GM04503 (cell line): ENCODE measurements around the gene TRIM43.
"Not testable (repeated sequence)": the region's sequence is repeated elsewhere in the genome, so short reads cannot be mapped to it uniquely, and the experiment has no call there.

Source experiments
- DNase-seq: peaks from one replicate; pipeline ENCODE4 v3.0.0-alpha.2; 2012; ENCODE audit warnings: low read depth

The TRIM43 gene

DNA sequence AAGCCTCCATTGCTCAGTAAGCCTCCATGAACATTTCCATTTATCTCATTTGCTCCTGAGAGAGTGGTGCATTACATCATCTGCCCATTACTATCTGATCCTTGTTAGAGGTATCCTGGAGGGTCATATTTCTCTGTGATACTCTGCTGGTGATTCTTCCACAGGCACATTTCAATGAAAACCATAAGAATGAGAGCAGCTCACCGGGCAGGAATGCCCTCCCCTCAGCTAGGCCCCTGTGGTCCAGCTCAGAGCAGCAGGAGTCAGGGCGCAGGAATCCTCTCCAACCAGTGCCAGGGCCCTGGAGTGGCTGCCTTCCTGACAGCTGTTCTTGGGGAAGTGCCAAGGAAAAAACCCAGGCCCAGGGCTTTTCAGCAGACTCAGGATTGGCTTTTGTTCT, 50.0 kb downstream of the TRIM43 start:
- peak; percentile 55 for DNase-seq

DNA sequence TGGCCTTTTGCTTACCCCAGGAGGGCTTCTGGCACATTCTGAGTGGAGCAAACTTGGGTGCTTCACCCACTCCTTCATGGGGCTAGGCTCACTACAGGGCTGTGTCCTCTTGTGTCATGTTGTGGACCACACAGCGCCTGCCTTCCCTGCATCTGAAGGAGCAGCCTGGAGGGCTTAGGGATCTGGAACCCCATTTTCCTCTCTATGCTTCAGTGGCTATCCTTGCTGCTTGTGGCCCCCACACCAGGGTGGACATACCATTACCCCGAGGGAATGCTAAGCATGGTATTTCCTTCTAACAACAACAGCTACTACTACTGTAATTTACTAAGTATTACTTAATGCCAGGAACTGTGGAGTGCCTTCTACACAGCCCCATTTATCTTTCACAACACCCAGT, 50.6 kb downstream of the TRIM43 start:
- not testable (repeated sequence) for DNase-seq

DNA sequence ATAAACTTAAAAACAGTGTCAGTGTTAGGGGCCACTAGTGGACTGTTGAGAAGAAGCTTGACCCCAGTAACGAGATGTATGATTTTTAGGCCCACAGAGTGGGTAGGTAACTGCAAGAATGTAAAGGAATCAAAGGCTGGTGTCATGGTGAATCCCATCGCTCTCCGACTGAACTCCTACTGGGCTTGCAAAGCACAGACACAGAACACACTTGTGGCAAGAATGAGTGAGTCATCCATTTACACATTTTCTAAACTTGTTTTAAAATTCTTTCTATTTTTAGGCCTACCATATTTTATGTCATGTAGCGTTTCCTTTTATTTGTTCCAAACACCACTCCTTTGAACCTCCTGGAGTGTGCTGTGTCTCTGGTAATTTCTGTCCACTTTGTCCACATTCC, 51.1 kb downstream of the TRIM43 start:
- not testable (repeated sequence) for DNase-seq

DNA sequence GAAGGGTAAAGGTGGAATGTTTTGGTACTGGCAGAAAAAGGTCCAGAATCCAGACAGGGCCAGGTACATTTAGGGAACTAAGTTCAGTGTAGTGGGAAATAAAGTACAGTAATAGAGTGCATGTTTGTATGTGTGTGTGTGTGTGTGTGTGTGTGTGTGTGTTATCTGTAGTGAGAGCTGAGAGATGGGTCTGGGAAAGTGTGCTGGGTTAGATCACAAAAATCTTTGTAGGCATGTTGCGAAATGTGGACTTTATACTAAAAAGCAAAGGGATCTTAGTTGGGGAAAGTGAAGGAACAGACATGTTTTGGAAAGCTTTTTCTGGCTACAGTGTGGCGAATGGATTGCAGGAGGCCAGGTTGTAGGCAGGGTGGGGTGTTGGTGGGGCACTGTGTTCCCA, 53.5 kb downstream of the TRIM43 start:
- DNase-seq = not testable (repeated sequence)

- DNase-seq = not testable (repeated sequence)
These were observed 54.6 kb downstream of the TRIM43 start for GRCh38 chr2:95646274-95646994.

GRCh38 chr2:95648894-95649544, 57.2 kb downstream of the TRIM43 start:
- DNase-seq = not testable (repeated sequence)
